Psoas muscle (tissue), 8 donors: ENCODE data around the gene CNKSR3. TPM values are rescaled to one million over a fixed set of nuclear protein-coding genes. Genes with fewer than 3 reads are reported as not detected.

ENCODE experiments used
- ATAC-seq, 4 donors: fragments of 200-7000 bp; cut with Tn5 transposase; one replicate each; pipeline ENCODE4 v1.9.1; 2020; ENCODE audit warnings: moderate library complexity in 3 of 4, mild to moderate bottlenecking in 2 of 4
- DNase-seq, 2 donors: peaks; one replicate each; pipeline ENCODE4 v3.0.0-alpha.2; 2020
- H3K27ac ChIP-seq: fragments of 200-600 bp; one replicate; pipeline ENCODE4 v1.8.0; 2022
- H3K27me3 ChIP-seq, 3 donors: fragments of 200-600 bp in 1 of 3; one replicate each; pipeline versions ENCODE4 v1.6.1 to v1.8.0; 2013 to 2022; ENCODE audit warnings: low read length in 2 of 3, mild to moderate bottlenecking in 2 of 3, moderate library complexity in 1 of 3; ENCODE audit not compliant: insufficient read depth in 3 of 3
- H3K36me3 ChIP-seq, 2 donors: fragments of 200-600 bp in 1 of 2; one replicate each; pipeline versions ENCODE4 v1.6.1 to v1.8.0; 2013 to 2022; ENCODE audit warnings: low read depth in 1 of 2, mild to moderate bottlenecking in 1 of 2, moderate library complexity in 1 of 2; ENCODE audit not compliant: insufficient read depth in 1 of 2
- H3K4me1 ChIP-seq: fragments of 200-600 bp; one replicate; pipeline ENCODE4 v1.8.0; 2022
- H3K4me3 ChIP-seq: fragments of 200-600 bp; one replicate; pipeline ENCODE4 v1.8.0; 2022; ENCODE audit warnings: mild to moderate bottlenecking
- H3K9me3 ChIP-seq: fragments of 200-600 bp; one replicate; pipeline ENCODE4 v1.8.0; 2022
- CTCF ChIP-seq: fragments of 200-600 bp; IDR thresholded peaks from one replicate; pipeline ENCODE4 v1.8.0; 2022; ENCODE audit warnings: antibody characterized with exemption
- WGBS, 3 donors: extraction: QIAGEN DNeasy Blood & Tissue Kit; methylation state at CpG; one replicate each; pipeline versions ENCODE4 v1.1.6 to v1.1.7; 2013; 5-methylcytosine and 5-hydroxymethylcytosine counted together
- intact Hi-C, 2 donors: fragments of 100-400 bp; cut with DNase I; formaldehyde crosslinking; loops; one replicate each; pipeline versions ENCODE4 v1.11.0 to v1.14.2; 2022
- polyA plus RNA-seq, 3 donors: library from polyadenylated mRNA; stranded (reverse); fragments of 200-250 nt; gene quantifications; one replicate each; pipeline ENCODE4 v1.2.3, GENCODE V29; 2013
- total RNA-seq, 4 donors: library from RNA; stranded (reverse); fragmentation: NEBNext Ultra II Directional in 2 of 4; extraction: Animal tissue kit (Norgen Biotek cat#: 25700) in 2 of 4; gene quantifications; one replicate each; pipeline versions ENCODE4 v1.2.1 to v1.2.4, GENCODE V29; 2021 to 2023
- donor health status: healthy with polysubstance abuse.
- donor health status: DM: no; HTN: no; CAD: no; lungs with moderate emphysema.
- donor health status: Bipolar disorder and iron deficiency.
- donor health status: healthy.
- donor health status: DM: yes; HTN: yes; CAD: no.
- donor health status: DM: no; HTN: no; CAD: no.
- donor health status: DM: no; HTN: no; CAD: no.
- donor health status: DM: yes; HTN: yes; CAD: no.

The CNKSR3 gene
- total and polyA plus RNA-seq, 7 donors: 0.90 to 4.7 (median 2.3) TPM

- H3K27ac ChIP-seq: no peak overlapping the region
- ATAC-seq: no peak
Measured at GRCh38 chr6:154403788-154404187, 106.7 kb downstream of the CNKSR3 start.

DNA sequence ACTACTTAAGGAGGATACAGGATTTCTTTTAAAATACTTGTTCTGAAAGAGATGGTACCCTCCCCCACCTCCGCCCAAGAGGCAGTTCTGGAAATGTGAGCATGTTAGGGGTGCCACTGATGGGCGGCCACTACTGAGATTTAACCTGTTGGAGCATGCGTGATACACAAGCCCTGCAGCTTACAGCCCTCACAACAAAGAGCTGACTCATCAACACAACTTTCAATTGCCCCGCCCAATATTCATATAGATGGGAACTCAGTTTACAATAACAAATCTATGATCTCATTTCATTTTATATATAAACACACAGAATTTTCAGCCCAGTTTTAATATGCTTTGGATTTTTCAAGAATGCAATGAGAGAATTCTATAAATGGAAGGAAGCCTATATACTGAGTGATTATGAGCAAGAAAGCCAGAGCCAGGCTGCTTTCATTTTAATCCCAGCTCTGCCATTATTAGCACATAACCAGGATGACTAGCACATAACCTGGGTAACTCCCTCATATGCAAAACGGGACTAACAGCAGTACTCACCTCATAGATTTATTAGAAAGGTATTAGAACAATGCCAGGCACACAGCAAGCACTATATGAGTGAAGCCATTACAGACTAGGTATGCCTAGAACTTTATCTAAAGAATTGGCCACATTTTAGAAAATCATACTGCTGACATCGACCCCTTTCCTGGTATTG lies 108.3 kb downstream of the CNKSR3 start:
- Histone ChIP-seq H3K9me3 (no peaks in the 10 kb centered on the region), H3K4me1 (no peaks in the 10 kb centered on the region), H3K27me3 (no peaks in the 10 kb centered on the region), H3K4me3 (no peak overlapping the region), H3K27ac (no peak overlapping the region), H3K36me3 (peaks cover 6 to 7% of the 10 kb centered on the region in 2 donors)
- TF ChIP-seq CTCF: no peak
- intact Hi-C loops: no loop called here
- ATAC-seq: no peak
- no peak for DNase-seq
- WGBS, 3 donors: 96 to 98% (median 97%) methylated on average over 6 of the region's 6 CpGs

More at GRCh38 chr6:154403788-154404187, 106.7 kb downstream of the CNKSR3 start:
- Histone ChIP-seq H3K27me3 (no peaks in the 10 kb centered on the region), H3K4me3 (no peak overlapping the region), H3K4me1 (peaks cover 2% of the 10 kb centered on the region), H3K36me3 (peaks cover 6 to 7% of the 10 kb centered on the region in 2 donors), H3K9me3 (no peaks in the 10 kb centered on the region)
- TF ChIP-seq CTCF: no peak
- DNase-seq: no peak
- intact Hi-C loops: no loop called here
- WGBS, 3 donors: 42 to 58% (median 46%) methylated on average over 4 of the region's 4 CpGs

- H3K9me3 ChIP-seq: no peaks in the 10 kb centered on the region
- intact Hi-C loops: no loop called here
- no peak for TF ChIP-seq CTCF
- ATAC-seq (no peak), DNase-seq (no peak)
- H3K27me3 ChIP-seq: no peaks in the 10 kb centered on the region
- WGBS, 3 donors: 73 to 86% (median 85%) methylated on average over 5 of the region's 5 CpGs
- H3K4me3 ChIP-seq: no peak overlapping the region
- no peak overlapping the region for H3K27ac ChIP-seq
- H3K4me1 ChIP-seq: no peaks in the 10 kb centered on the region
- peaks cover 0 to 4% of the 10 kb centered on the region in 2 donors for H3K36me3 ChIP-seq
Measured at GRCh38 chr6:154399097-154399496, 111.4 kb downstream of the CNKSR3 start.

DNA sequence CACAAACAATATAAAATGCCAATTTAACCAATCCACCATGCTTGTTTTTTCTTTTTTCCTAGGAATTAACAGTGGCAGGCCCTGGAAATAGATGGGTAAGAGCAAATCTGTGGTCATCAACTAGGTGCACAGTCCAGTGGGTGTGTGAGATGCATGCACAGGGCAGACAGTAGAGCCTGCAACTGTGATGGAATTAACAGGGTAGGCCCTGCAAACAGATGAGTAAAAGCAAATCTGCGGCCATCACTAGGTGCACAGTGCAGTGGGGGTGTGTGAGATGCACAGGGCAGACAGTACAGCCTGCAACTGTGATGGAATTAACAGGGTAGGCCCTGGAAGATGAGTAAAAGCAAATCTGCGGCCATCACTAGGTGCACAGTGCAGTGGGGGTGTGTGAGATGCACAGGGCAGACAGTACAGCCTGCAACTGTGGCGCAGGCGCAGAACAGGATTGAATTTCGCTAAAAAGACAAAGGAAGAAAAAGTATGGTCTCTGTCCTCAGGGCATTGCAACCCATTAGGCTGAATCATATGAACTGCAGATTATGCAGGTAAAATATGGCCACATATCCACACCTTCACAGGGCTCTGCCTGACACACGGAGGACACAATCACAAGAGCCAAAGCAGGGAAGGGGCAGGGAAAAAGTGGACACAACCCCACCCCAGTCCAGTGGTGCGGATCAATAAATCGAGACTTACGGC lies 112.8 kb downstream of the CNKSR3 start:
- Histone ChIP-seq H3K27ac (no peak overlapping the region), H3K4me3 (no peak overlapping the region), H3K4me1 (no peaks in the 10 kb centered on the region), H3K27me3 (no peaks in the 10 kb centered on the region), H3K9me3 (no peaks in the 10 kb centered on the region), H3K36me3 (peaks cover 0 to 4% of the 10 kb centered on the region in 2 donors)
- 93 to 98% (median 98%) methylated on average over 9 of the region's 9 CpGs for WGBS, 3 donors
- intact Hi-C loops: no loop called here
- ATAC-seq (no peak), DNase-seq (no peak)
- TF ChIP-seq CTCF: no peak
